Ishikawa (cell line): Measurements from ENCODE around the gene CPE.

Experiments used
- CEBPB ChIP-seq: IDR thresholded peaks from 2 replicates; pipeline ENCODE4 v1.6.1; 2012
- CREB1 ChIP-seq: IDR thresholded peaks from 2 replicates; pipeline ENCODE4 v1.6.1; 2012; ENCODE audit warnings: low read depth
- EGR1 ChIP-seq: IDR thresholded peaks from 2 replicates; pipeline ENCODE4 v1.6.1; 2012
- EP300 ChIP-seq: IDR thresholded peaks from 2 replicates; pipeline ENCODE4 v1.6.1; 2012; ENCODE audit warnings: borderline replicate concordance
- FOXM1 ChIP-seq: IDR thresholded peaks from 2 replicates; pipeline ENCODE4 v1.6.1; 2012; ENCODE audit warnings: low read depth, borderline replicate concordance
- NFIC ChIP-seq: IDR thresholded peaks from 2 replicates; pipeline ENCODE4 v1.6.1; 2012
- RAD21 ChIP-seq: IDR thresholded peaks from 2 replicates; pipeline ENCODE4 v1.6.1; 2012; ENCODE audit warnings: low read depth
- TAF1 ChIP-seq: IDR thresholded peaks from 2 replicates; pipeline ENCODE4 v1.6.1; 2012; ENCODE audit warnings: low read depth, mild to moderate bottlenecking
- TCF12 ChIP-seq: IDR thresholded peaks from 2 replicates; pipeline ENCODE4 v1.6.1; 2012; ENCODE audit warnings: low read depth
- TEAD4 ChIP-seq: IDR thresholded peaks from 2 replicates; pipeline ENCODE4 v1.6.1; 2012
- USF1 ChIP-seq: IDR thresholded peaks from 2 replicates; pipeline ENCODE4 v1.6.1; 2012
- YY1 ChIP-seq: IDR thresholded peaks from 2 replicates; pipeline ENCODE4 v1.6.1; 2012; ENCODE audit warnings: low read depth
- ZBTB7A ChIP-seq: IDR thresholded peaks from 2 replicates; pipeline ENCODE4 v1.6.1; 2012; ENCODE audit warnings: low read depth
- TF ChIP-seq, protein P1 (sequence below): IDR thresholded peaks from 2 replicates; pipeline ENCODE4 v1.6.1; 2012
- TF ChIP-seq, protein P2 (sequence below): IDR thresholded peaks from 2 replicates; pipeline ENCODE4 v1.6.1; 2012; ENCODE audit warnings: low read depth, mild to moderate bottlenecking

CPE gene

DNA sequence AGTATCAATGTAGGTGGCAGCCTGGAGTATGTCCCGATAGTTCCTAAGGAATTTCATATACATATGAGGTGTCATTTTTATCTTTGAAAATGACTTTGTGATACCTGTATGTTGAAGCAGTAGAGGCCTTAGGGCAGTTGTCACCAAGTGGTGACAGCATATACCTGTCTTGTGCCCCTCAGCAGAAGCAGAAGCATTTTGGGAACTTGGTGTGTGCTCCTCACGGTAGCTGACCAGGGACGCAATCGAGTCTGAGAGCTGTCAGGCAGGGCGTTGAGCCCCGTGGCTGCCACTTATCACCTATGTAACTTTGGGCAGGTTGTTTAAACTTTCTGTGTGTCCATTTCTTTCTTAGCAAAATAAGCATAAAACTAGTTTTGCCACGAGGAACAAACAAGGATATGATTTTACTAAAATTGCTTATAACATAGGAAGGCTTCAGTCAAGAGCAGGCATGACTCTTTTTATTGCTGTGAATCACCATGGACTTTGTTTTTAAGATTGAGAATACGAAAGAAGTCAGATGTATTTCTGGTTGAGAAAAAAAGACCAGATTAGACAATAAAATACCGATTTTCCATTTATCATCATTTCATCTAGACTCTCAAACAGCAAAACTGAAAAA is 161.5 kb downstream of the CPE start:
- no peak for TF ChIP-seq EP300
- TF ChIP-seq, protein P1, sequence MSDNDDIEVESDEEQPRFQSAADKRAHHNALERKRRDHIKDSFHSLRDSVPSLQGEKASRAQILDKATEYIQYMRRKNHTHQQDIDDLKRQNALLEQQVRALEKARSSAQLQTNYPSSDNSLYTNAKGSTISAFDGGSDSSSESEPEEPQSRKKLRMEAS = no peak
- TF ChIP-seq YY1 = no peak
- no peak for TF ChIP-seq CREB1
- TF ChIP-seq TEAD4 = no peak
- TF ChIP-seq EGR1 = no peak
- TF ChIP-seq TCF12 = no peak
- TF ChIP-seq RAD21 = no peak
- no peak for TF ChIP-seq ZBTB7A
- no peak for TF ChIP-seq CEBPB
- no peak for TF ChIP-seq USF1
- TF ChIP-seq, protein P2, sequence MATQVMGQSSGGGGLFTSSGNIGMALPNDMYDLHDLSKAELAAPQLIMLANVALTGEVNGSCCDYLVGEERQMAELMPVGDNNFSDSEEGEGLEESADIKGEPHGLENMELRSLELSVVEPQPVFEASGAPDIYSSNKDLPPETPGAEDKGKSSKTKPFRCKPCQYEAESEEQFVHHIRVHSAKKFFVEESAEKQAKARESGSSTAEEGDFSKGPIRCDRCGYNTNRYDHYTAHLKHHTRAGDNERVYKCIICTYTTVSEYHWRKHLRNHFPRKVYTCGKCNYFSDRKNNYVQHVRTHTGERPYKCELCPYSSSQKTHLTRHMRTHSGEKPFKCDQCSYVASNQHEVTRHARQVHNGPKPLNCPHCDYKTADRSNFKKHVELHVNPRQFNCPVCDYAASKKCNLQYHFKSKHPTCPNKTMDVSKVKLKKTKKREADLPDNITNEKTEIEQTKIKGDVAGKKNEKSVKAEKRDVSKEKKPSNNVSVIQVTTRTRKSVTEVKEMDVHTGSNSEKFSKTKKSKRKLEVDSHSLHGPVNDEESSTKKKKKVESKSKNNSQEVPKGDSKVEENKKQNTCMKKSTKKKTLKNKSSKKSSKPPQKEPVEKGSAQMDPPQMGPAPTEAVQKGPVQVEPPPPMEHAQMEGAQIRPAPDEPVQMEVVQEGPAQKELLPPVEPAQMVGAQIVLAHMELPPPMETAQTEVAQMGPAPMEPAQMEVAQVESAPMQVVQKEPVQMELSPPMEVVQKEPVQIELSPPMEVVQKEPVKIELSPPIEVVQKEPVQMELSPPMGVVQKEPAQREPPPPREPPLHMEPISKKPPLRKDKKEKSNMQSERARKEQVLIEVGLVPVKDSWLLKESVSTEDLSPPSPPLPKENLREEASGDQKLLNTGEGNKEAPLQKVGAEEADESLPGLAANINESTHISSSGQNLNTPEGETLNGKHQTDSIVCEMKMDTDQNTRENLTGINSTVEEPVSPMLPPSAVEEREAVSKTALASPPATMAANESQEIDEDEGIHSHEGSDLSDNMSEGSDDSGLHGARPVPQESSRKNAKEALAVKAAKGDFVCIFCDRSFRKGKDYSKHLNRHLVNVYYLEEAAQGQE = no peak
- no peak for TF ChIP-seq NFIC
- no peak for TF ChIP-seq FOXM1
- no peak for TF ChIP-seq TAF1

GRCh38 chr4:165541851-165542459 is 163.1 kb downstream of the CPE start:
- TF ChIP-seq TCF12 = no peak
- no peak for TF ChIP-seq NFIC
- no peak for TF ChIP-seq USF1
- no peak for TF ChIP-seq CEBPB
- TF ChIP-seq EP300 = no peak
- TF ChIP-seq ZBTB7A = no peak

DNA sequence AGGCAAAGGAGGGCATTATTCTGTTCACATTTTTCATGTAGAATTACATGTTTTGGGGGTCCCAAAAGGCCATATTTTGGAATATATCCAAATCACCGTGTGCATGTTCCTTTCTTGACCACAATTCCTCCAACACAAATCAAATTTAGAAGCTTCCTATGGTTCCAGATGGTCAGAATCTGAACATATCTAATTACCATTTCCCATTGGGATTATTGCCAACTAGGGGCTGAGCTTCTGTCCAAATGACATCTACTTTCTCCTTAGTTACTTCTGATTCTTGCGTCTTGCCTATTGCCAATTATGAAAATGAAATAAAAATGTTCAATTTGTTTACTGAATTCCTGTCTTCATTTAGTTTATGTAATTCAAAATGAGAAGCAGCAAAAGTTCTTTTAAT is 163.7 kb downstream of the CPE start:
- TF ChIP-seq, protein P2 = no peak
- no peak for TF ChIP-seq RAD21
- no peak for TF ChIP-seq FOXM1
- TF ChIP-seq EP300 = no peak
- TF ChIP-seq TCF12 = no peak
- no peak for TF ChIP-seq YY1
- no peak for TF ChIP-seq TAF1
- TF ChIP-seq CREB1 = no peak
- TF ChIP-seq USF1 = no peak
- TF ChIP-seq TEAD4 = no peak
